Muscle of arm (tissue), 12 donors: Measurements from ENCODE around the gene OLFM1. TPM values are rescaled to one million over a fixed set of nuclear protein-coding genes. Genes with fewer than 3 reads are reported as not detected.
"Not testable (repeated sequence)": the region's sequence is repeated elsewhere in the genome, so short reads cannot be mapped to it uniquely, and the experiment has no call there.

Experiments used
- DNase-seq: peaks from one replicate; pipeline ENCODE4 v3.0.0-alpha.2; 2013
- polyA plus RNA-seq, 12 donors: library from polyadenylated mRNA; unstranded; fragments of 120-200 nt; gene quantifications; one replicate each; pipeline ENCODE4 v1.2.1, GENCODE V29; 2013; ENCODE audit not compliant: insufficient read length in 12 of 12

Gene OLFM1
- polyA plus RNA-seq, 12 donors: 2.8 to 25.7 (median 4.2) TPM; not detected in 1

GRCh38 chr9:135055181-135055580, 32.3 kb upstream of the OLFM1 start:
- DNase-seq: no peak

- DNase-seq: no peak
Measured at GRCh38 chr9:135056541-135056940, 30.9 kb upstream of the OLFM1 start.

GRCh38 chr9:135060461-135061116, 26.9 kb upstream of the OLFM1 start:
- DNase-seq: no peak

- DNase-seq: no peak
Measured at GRCh38 chr9:135061441-135061840, 26.0 kb upstream of the OLFM1 start.

GRCh38 chr9:135062254-135062653, 25.2 kb upstream of the OLFM1 start:
- DNase-seq: no peak

GRCh38 chr9:135063466-135063865, 24.0 kb upstream of the OLFM1 start:
- not testable (repeated sequence) for DNase-seq

- DNase-seq: not testable (repeated sequence)
Measured at GRCh38 chr9:135063888-135064287, 23.6 kb upstream of the OLFM1 start.

- no peak for DNase-seq
Measured at GRCh38 chr9:135065151-135065550, 22.3 kb upstream of the OLFM1 start.

- no peak for DNase-seq
Measured at GRCh38 chr9:135065804-135066203, 21.7 kb upstream of the OLFM1 start.

GRCh38 chr9:135066291-135066690, 21.2 kb upstream of the OLFM1 start:
- no peak for DNase-seq

GRCh38 chr9:135067096-135067710, 20.3 kb upstream of the OLFM1 start:
- DNase-seq: no peak

- DNase-seq: no peak
Measured at GRCh38 chr9:135068776-135069415, 18.6 kb upstream of the OLFM1 start.

- no peak for DNase-seq
Measured at GRCh38 chr9:135069558-135070197, 17.8 kb upstream of the OLFM1 start.

- no peak for DNase-seq
Measured at GRCh38 chr9:135070198-135070951, 17.1 kb upstream of the OLFM1 start.

- no peak for DNase-seq
Measured at GRCh38 chr9:135070964-135071735, 16.3 kb upstream of the OLFM1 start.

- DNase-seq: no peak
Measured at GRCh38 chr9:135073081-135073740, 14.3 kb upstream of the OLFM1 start.

GRCh38 chr9:135073741-135074305, 13.6 kb upstream of the OLFM1 start:
- DNase-seq: no peak

GRCh38 chr9:135074354-135075233, 12.9 kb upstream of the OLFM1 start:
- DNase-seq: no peak
